ENCODE results near the gene CD8B2. TPM values are rescaled to one million over a fixed set of nuclear protein-coding genes. Genes with fewer than 3 reads are reported as not detected.
"Not testable (repeated sequence)": the region's sequence is repeated elsewhere in the genome, so short reads cannot be mapped to it uniquely, and the experiment has no call there.

Gene CD8B2
- total RNA-seq, 1 donor from 2014 or later, result not detected

GRCh38 chr2:106553321-106553720, 66.2 kb downstream of the CD8B2 start:
- no peak overlapping the region for H3K4me3 Mint-ChIP-seq

GRCh38 chr2:106554411-106554810, 67.2 kb downstream of the CD8B2 start:
- Mint-ChIP-seq H3K36me3 (no peaks in the 10 kb centered on the region), H3K9me3 (peaks cover 27% of the 10 kb centered on the region), H3K27me3 (ENCODE audit: insufficient read depth, low read depth) (no peaks in the 10 kb centered on the region), H3K4me1 (peaks cover 7% of the 10 kb centered on the region), H3K4me3 (no peak overlapping the region), H3K27ac (no peak overlapping the region)
- Histone ChIP-seq H3K27ac (no peak overlapping the region), H3K27me3 (no peaks in the 10 kb centered on the region), H3K4me3 (no peak overlapping the region), H3K36me3 (no peaks in the 10 kb centered on the region), H3K9me3 (ENCODE audit: low read depth) (peaks cover 3% of the 10 kb centered on the region), H2AFZ (replicated peaks) (no peak overlapping the region), H3K4me2 (no peak overlapping the region), H3K79me2 (ENCODE audit: low read depth) (no peaks in the 10 kb centered on the region), H3K9ac (no peak overlapping the region), H4K20me1 (ENCODE audit: low read depth) (no peaks in the 10 kb centered on the region), H3K4me1 (no peaks in the 10 kb centered on the region), H3F3A (ENCODE audit: low read depth) (no peaks in the 10 kb centered on the region)
- TF ChIP-seq EZH2phosphoT487 (IDR thresholded peaks at IDR 0.05) (no peak), EZH2 (IDR thresholded peaks at IDR 0.05) (no peak), CTCF (IDR thresholded peaks at IDR 0.05) (no peak)
- DNase-seq (ENCODE audit: low spot score), result no peak

More at GRCh38 chr2:106553321-106553720, 66.2 kb downstream of the CD8B2 start:
- H4K20me1 ChIP-seq (ENCODE audit: low read depth), result no peaks in the 10 kb centered on the region
- no peak overlapping the region for H3K9ac ChIP-seq
- no peak for DNase-seq (ENCODE audit: low spot score)
- no peak overlapping the region for H3K4me3 ChIP-seq
- no peaks in the 10 kb centered on the region for H3F3A ChIP-seq (ENCODE audit: low read depth)
- no peaks in the 10 kb centered on the region for H3K36me3 ChIP-seq
- H3K79me2 ChIP-seq (ENCODE audit: low read depth), result no peaks in the 10 kb centered on the region
- H3K4me2 ChIP-seq, result no peak overlapping the region
- TF ChIP-seq CTCF (IDR thresholded peaks at IDR 0.05) (no peak), EZH2 (IDR thresholded peaks at IDR 0.05) (no peak), EZH2phosphoT487 (IDR thresholded peaks at IDR 0.05) (no peak)
- H3K27me3 ChIP-seq, result no peaks in the 10 kb centered on the region
- H2AFZ ChIP-seq (replicated peaks), result no peak overlapping the region
- peaks cover 22% of the 10 kb centered on the region for H3K9me3 Mint-ChIP-seq
- H3K27ac ChIP-seq, result no peak overlapping the region
- H3K4me1 ChIP-seq, result no peaks in the 10 kb centered on the region
- no peaks in the 10 kb centered on the region for H3K27me3 Mint-ChIP-seq (ENCODE audit: insufficient read depth, low read depth)
- peaks cover 7% of the 10 kb centered on the region for H3K4me1 Mint-ChIP-seq
- H3K27ac Mint-ChIP-seq, result no peak overlapping the region
- no peaks in the 10 kb centered on the region for H3K36me3 Mint-ChIP-seq
- peaks cover 3% of the 10 kb centered on the region for H3K9me3 ChIP-seq (ENCODE audit: low read depth)

- Histone ChIP-seq H3K9ac (no peak overlapping the region), H3K4me3 (no peak overlapping the region), H3K27ac (no peak overlapping the region), H2AFZ (replicated peaks) (no peak overlapping the region), H3K36me3 (no peaks in the 10 kb centered on the region), H3K9me3 (ENCODE audit: low read depth) (peaks cover 3% of the 10 kb centered on the region), H3K4me1 (no peaks in the 10 kb centered on the region), H3K4me2 (no peak overlapping the region), H3K79me2 (ENCODE audit: low read depth) (no peaks in the 10 kb centered on the region), H3F3A (ENCODE audit: low read depth) (no peaks in the 10 kb centered on the region), H4K20me1 (ENCODE audit: low read depth) (no peaks in the 10 kb centered on the region), H3K27me3 (no peaks in the 10 kb centered on the region)
- peaks cover 7% of the 10 kb centered on the region for H3K4me1 Mint-ChIP-seq
- H3K4me3 Mint-ChIP-seq, result no peak overlapping the region
- peaks cover 33% of the 10 kb centered on the region for H3K9me3 Mint-ChIP-seq
- DNase-seq (ENCODE audit: low spot score), result no peak
- TF ChIP-seq EZH2 (IDR thresholded peaks at IDR 0.05), result no peak
- TF ChIP-seq CTCF (IDR thresholded peaks at IDR 0.05), result no peak
- TF ChIP-seq EZH2phosphoT487 (IDR thresholded peaks at IDR 0.05), result no peak
- H3K27ac Mint-ChIP-seq, result no peak overlapping the region
- H3K36me3 Mint-ChIP-seq, result no peaks in the 10 kb centered on the region
- H3K27me3 Mint-ChIP-seq (ENCODE audit: insufficient read depth, low read depth), result no peaks in the 10 kb centered on the region
These were observed 67.9 kb downstream of the CD8B2 start for GRCh38 chr2:106555053-106555452.

- not testable (repeated sequence) for H3K27me3 ChIP-seq; H3K36me3 ChIP-seq; DNase-seq (ENCODE audit: low spot score); H3K27me3 Mint-ChIP-seq (ENCODE audit: insufficient read depth, low read depth); H3F3A ChIP-seq (ENCODE audit: low read depth); H3K9ac ChIP-seq; H3K4me1 Mint-ChIP-seq; H3K27ac Mint-ChIP-seq; H3K4me3 Mint-ChIP-seq; H3K27ac ChIP-seq; H3K9me3 ChIP-seq (ENCODE audit: low read depth); H3K4me1 ChIP-seq; H3K4me2 ChIP-seq; H3K4me3 ChIP-seq; H3K36me3 Mint-ChIP-seq; H2AFZ ChIP-seq (replicated peaks); H3K79me2 ChIP-seq (ENCODE audit: low read depth); H4K20me1 ChIP-seq (ENCODE audit: low read depth)
- peaks cover 31% of the 10 kb centered on the region for H3K9me3 Mint-ChIP-seq
These were observed 72.6 kb downstream of the CD8B2 start for GRCh38 chr2:106559786-106560185.

Measured in neural progenitor cell (in vitro differentiated cells).